Measurements from ENCODE around the gene SLC6A1.

The SLC6A1 gene

DNA sequence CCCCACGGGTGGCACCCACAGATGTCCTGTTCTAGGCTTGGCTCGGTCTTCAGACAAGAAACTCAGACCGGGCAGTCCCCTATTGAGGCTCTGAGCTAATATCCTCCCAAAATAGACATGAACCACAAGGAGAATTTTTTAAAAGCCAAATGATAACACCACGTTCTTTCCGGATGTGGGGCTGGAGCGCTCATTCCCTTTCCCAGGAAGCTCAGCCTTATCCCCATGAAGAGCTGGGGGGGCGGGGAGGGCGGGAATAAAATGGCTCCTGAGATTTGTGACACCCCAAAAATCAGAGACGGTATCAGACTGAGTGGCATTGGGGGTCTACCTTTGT, 1.1 kb downstream of the SLC6A1 start:
- no peak for DNase-seq (ENCODE audit: low read depth)

DNA sequence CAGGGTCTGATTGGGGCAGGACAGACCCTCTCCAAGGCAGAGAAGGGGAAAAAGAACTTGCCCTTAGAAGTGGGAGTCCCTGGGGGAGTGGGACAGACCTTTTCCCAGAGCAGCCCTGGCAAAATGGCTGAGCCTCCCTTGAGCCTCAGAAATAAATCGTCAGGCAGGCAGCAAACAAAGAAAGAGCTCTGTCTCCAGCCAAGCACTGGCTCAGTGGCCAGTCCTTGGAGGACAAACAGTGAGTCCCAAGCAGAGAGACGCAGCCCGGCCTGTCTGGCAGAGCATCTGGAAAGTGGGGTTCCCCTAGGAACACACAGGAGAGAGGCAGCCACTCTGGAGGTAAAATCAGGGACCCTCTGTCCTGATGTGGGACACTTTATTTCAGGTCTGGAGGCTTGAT, 1.8 kb downstream of the SLC6A1 start:
- no peak for DNase-seq (ENCODE audit: low read depth)

DNA sequence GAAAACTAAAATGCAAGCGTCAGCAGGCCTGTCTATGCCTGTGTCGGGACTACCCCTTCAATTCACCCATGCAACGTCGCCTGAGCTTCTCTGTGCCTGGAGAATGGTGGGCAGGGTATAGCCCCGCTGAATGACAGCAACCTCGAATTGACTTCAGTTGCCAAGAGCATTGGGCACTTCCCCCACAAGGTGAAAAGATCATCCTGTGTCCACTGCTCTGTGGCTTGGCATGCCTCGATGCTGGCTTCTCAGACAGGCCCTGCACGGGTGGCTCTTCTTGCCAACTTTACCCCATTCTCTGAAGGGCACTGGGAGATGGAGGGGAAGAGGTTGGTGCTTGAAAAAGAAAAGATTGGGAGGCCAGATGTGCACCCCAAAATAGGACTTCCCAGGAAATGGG, 3.3 kb downstream of the SLC6A1 start:
- DNase-seq (ENCODE audit: low read depth), result no peak

DNA sequence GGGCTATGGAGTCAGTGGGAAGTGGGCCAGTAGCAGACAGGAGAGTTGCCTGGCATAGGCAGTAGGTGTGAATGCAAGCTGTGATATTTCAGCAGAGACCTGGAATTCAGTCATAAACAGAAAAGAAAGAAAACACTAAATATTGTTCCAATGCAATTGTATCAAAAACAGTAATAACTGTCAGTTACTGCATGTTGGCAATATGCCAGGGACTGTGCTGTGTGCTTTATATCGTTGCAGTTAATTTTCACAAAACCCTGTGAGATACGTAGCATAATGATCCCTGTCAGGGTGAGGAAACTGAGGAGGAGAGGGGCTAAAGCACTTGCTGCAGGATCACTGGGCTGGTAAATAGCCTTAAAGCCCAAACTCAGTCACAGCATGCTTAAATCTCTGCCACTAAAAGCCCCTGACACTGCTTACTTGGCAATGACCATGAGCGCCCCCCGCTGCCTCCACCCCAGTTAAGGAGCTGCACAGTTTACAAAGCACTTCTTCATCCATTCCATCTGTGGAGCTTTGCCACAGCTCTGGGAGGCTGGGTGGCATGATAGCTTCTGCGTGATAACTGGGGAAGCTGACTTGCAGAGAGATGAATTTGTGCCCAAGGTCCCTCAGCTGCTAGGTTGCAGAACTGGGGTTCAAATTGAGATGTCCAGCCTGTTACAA, 3.9 kb downstream of the SLC6A1 start:
- no peak for DNase-seq (ENCODE audit: low read depth)

DNA sequence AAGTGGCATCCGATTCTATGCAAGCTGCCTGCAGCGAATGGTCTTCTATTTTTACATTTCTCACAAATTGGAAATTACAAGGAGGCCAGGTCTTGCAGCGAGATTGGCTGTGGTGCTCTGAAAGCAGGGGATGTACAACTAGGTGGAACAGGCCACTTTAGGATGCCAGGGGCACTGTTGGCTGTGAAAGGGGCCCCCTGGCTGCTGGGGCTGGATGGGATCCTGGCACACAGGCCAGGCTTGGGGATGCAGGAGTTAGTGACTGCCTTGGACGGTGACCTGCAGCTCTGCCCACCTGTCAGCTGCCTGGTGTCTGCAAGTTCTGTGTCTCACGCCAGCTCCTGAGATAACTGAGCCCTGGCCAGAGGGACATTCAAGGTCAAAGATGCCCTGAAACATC, 4.6 kb downstream of the SLC6A1 start:
- no peak for DNase-seq (ENCODE audit: low read depth)

DNA sequence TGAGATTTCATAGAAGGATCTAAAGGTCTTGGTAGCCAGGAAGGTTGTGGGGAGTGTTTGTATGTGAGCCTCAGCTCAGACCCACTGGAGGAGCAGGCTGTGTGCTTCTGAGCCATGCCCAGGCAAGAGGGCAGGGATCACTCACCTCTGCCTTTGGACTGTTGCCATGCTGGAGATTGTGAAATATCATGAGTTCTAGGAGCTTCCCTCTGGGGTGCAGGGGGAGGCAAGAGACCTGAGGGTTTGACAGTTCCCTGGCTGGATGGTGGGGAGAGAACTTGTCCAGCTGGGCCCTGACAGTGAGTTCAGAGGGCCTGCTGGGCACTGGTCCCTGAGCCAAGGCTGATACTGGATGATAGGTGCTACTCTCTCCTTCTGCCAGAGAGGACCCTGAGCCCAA, 6.0 kb downstream of the SLC6A1 start:
- DNase-seq (ENCODE audit: low read depth), result no peak

DNA sequence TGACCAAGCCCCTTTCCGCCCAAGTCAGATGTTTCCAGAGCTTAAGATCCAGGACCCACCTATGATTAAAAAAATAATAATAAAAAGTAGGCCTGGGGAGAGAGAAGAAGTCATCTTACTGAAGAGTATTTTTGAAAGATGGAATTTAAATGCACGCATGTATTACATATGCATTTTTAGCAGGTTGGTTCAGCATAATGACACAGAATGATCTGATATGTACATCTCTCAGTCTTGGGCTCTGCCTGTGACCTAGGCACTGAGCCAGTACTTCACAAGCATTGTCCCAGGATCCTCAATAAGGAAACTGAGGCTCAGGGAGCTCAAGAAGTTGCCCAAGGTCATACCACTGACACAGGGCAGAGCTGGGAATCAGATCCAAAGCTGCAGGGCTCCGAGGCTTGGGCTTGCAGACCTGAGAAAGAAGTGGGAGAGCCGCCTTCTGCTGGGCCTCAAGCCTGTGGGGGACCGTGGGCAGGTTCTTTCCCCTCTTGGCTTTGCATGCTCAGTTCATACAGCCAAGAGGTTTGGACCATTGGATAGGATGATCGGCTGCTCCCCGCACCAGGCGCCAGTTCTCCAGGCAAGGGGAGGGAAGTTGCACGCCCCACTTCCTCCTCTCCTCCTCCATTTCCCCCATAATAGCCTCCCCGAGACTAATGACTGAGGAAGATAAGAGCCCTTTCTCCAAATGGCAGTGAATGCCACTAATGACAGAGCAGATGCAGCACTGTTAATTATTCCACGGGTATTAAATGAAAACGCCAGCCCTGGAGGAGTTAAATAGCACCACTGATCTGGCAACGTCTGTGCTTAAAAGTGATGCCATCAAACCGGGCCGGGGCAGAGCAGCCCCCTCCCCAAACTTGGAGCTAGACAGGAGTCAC, 6.9 kb downstream of the SLC6A1 start:
- no peak for DNase-seq (ENCODE audit: low read depth)

DNA sequence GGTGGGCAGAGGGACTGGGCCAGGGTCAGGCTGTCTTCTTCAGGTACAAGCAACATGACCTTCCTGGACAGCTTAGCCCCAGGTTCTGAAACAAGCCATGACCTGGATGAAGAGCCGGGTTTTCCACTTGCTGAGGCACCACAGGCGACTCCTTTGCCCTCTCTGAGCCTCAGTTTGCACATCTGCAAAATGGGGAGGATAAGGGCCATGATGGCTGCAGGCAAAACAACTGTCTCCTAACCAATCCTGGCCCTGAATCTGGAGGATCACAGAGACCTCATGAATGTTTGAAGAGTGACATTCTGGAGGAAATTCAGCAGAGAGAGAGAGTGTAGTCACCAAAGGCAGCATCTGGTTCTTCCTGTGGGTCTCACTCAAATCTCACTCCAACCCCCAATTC, 8.0 kb downstream of the SLC6A1 start:
- no peak for DNase-seq (ENCODE audit: low read depth)

DNA sequence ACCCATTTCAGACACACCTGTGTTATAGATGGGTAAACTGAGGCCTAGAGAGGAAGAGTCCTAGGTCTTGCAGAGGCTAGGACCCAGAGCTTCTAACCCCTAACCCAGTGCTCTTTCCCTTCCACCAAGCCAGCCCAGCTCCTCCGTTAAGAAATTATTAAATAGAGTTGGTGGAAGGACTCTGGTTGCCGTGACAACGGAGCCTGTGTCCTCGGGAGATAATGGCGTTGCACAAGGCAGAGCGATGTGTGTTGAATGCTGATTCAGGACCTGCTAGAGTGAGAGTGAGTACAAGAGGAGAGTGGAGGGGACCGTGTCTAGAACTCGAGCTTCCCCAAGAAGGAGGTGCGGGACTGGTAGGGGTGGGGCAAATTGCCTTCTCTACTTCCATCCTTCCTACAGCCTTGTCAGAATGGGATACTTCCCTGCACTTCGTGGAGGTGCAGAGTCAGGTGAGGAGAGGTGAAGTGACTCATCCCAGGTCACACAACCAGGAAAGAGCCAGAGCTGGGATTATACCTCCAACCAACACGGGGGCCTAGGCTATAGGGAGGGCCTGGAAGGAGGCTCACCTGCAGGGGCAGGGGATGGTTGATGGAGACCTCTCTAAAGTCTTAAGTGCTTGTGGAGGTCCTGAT, 8.6 kb downstream of the SLC6A1 start:
- peak; percentile 20 for DNase-seq (ENCODE audit: low read depth)

DNA sequence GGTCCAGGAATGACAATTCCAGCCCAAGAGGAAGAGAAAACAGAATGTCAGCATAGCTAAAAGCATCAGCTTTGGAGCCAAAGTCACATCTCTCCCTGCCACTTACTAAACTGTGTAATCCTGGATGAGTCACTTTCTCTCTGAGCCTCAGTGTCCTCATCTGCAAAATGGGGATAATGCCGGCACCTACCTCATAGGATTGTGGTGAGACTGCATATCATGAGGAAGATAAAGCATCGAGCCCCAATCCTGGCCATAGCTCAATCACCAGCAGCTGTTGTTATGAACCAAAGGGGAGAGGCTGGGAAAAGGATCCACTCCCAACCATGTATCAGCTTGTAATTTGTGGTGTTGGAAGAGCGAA, 9.1 kb downstream of the SLC6A1 start:
- DNase-seq (ENCODE audit: low read depth), result no peak

DNA sequence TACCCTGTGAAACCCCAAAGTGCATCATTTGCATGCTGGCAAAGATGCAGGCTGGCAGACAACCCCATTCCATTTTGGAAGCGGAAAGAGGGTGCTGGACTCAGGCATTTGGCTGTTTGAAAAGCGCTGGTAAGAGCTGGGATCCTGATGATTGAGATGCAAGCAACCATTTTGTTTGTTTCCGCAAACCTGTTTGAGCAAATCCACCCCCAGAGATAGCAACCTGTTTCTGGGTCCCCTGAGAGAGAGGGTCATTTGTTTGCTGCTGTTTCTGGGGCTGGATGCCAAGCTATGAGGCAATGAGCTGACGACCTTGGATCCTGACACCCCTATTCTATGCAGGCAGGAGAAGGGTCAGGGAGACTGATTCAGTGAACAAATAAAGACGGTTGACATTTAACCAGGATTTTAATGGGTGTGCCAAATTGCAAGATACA, 9.8 kb downstream of the SLC6A1 start:
- DNase-seq (ENCODE audit: low read depth), result no peak

DNA sequence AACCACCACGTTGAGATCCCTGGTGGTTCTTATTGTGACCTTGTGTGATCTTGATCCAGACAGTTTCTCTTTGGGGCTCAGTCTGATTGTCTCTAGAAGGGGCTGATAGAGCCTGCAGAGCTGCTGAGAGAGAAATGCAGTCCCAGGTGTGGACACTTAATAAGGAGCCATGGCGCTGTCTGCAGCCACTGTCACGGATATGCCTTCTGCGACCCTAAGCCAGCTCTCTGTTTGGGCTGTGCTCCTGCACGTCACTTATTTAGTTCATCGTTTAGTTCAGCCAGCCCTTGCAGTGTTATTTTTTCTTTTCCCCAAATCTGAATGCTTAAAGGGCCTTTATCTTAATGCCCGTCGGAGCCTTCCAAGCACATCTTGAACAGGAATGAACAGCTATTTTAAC, 12.0 kb downstream of the SLC6A1 start:
- DNase-seq (ENCODE audit: low read depth), result no peak

DNA sequence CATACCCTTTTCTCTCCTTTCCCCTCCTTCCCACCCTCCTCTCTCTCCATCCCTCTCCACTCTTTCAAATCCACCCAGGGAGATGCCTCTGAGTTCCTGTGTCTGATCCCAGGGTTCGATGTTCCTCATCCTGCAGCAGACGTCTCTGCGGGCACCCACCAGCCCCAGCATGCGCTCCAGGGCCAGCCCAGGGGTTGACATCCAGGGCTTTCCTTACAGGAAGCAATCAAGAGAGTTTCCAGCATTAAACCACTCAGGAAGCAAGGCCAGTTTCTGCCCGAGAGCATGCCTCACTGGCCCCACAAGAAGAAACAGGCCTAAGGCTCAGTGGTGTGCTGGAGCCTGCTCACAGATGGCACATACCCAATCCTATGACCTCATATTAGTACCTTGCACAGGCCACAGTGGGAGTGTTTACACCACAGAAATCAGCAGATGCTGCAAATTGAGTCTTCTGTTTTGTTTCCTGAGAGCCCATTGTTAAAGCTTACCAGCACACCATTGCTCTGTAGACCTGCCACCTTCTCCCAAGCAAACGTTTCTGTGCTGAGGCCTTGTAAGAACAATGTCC, 13.2 kb downstream of the SLC6A1 start:
- DNase-seq (ENCODE audit: low read depth), result peak; percentile 8

DNA sequence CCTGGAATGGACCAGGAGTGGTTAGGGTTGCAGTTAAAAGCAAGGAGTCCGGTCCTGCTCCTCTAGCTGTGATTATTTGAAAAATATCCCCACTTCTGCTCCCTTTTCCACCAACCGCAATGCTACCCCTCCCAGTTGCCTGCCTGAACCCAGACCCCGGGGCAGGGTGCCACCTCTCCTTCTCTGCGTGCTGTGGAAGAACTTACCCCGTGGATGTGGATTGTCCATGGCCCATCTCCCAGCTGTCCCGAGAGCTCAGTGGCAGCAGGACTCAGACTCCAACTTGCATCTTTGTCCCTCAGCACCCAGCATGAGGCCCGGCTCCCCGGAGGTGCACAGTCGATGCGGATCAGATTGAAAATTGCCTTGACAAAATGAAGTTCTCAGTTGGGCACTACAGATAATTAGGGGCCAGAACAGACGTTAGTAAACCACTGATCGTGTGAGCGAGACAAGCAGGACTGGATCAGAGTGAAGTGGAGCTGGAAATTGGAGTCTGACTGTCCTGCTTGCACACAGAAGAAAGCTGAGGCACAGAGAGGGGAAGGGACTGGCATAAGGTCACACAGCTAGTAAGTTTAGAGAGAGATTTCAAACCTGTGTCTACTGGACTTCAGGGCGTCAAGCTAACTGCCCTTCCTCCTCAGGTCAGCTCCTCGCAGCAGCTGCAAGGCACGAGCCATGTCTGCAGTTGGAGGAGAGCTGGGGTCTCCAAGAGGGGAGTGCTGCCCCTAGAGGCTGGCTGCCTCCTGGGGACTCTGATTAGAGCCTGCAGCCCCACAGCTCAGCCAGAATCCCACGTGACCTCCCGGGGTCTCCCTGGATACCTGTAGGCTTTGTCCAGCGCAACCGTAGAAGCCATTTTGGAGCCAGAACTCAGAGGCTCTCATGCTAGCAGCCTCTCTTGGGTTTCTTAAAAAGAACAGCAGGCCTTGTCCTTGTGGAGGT, 14.7 kb downstream of the SLC6A1 start:
- DNase-seq (ENCODE audit: low read depth), result no peak

DNA sequence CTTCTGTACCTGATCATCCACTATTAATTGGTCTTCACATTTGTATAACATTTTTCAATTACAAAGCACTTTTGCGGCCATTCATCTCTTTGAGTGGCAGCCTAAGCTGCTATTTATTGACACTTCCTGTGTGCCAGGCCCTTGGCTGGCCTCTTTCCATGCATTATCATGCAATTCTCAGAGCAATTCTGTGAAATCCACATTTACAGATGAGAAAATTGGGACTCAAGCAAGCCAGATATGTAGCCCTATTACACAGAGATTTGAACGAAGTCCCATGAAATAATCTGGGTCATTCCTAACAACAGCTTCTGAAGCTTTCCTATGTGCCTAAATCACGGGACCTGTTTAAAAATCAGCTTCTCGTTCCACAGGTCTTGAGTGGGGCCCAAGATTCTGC, 17.4 kb downstream of the SLC6A1 start:
- DNase-seq (ENCODE audit: low read depth), result no peak

DNA sequence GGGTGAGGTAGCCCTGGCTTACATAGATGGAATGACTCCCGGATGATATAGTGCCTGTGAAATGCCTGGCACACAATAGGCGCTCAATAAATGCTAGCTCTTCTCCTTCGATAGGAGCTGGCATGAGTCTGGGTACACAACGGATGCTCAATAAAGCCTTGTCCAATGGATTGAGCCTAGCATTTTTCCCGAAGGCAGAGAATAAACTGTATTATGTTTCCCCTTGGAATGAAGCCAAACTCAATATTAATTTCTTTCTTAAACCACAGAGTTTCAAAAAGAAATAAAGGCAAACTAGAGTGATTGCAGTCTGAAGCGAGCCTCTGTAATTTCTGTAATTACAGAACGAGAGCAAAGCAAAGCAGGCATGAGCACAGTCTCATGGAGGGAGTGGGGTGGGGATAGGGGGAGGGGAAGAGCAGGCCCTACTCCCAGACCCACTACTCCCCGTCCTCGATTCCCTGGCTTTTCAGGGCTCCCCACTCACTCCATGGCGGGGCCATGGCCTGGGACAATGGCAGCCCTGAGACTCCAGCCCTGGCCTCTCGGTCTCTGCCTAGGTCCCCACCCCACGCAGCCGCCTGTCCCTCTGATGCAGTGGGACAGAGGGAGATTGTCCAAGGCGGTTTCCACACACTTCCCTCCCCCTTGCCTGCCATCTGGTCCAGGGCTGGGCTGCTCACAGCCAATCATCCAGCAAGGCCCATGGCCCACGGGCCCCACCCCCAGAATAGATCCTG, 18.0 kb downstream of the SLC6A1 start:
- DNase-seq (ENCODE audit: low read depth), result no peak

DNA sequence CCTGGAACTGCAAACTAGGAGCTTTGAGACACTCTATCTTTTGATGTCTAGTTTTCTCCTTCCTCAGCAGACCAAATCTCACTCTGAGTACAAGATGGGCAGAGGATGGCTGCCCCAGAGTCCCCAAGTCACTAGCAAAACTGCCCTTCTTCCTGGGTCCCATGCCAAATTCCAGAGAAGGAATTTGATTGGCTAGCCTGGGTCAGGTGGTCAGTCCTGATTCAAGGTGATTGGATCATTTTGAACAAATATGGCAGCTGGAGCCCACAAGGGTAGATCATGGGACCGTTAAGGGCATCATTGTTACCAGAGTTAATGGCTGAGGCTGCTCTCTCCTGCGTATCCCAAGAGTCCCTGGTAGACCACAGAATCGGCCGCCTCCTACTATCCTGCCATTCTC, 21.7 kb downstream of the SLC6A1 start:
- DNase-seq (ENCODE audit: low read depth), result no peak

DNA sequence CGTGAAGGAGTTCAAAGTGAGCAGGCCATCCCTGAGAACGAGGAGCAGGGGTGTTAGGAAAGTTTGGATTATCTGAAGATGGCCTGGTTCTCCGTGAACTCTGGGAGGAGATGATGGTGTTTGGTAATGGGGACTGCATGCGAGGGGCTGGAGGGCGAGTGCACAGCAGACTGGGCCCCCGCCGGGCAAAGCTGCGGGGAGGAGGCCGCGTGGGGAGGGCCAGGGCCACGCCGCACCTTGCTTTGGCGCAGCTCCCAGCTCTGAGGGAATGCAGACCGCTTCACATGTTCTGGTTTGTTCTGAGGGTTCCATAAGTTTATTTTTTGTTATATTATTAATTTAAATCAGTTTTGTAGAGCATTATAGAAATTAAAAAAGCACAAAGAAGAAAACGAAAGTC, 22.2 kb downstream of the SLC6A1 start:
- DNase-seq (ENCODE audit: low read depth), result no peak

DNA sequence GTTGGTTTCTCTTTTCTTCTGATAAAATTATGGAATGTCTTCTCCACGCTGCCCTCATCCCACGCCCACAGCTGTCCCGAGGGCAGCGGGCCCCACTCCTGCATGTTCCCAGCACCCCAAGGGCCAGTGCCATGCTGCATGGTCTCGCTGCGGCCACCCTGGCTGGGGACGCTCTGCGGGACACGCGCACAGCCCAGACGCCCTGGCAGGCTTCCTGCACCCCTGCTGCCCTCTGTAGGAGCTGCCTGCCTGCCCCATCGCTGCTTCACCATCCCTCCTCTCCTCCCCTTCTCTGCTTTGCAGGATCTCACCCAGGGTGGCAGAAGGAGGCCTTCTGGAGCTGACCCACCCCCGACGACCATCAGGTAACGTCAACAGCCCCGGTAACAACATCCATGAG, 22.8 kb downstream of the SLC6A1 start:
- DNase-seq (ENCODE audit: low read depth), result no peak

DNA sequence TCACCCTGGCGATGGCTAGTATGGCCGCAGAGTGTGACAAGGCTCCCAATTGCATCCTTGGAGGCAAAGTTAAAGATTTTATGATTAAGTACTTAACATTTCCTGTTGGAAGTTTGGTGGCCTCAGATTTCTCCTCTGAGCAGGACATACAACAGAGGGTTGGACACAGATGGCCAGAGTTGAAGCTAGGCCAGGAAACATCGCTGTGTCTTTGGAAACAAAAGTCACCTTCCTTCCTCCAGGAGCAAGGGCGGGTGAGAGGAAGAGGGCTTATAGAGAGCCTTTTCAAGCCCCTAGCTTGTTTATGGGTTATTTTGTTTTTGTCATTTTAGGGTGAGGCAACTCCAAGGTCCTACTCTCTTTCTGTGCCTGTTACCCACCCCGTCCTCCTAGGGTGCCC, 24.2 kb downstream of the SLC6A1 start:
- no peak for DNase-seq (ENCODE audit: low read depth)
